Upper lobe of left lung (tissue), 6 donors: ENCODE data around the gene APOC1. TPM values are rescaled to one million over a fixed set of nuclear protein-coding genes. Genes with fewer than 3 reads are reported as not detected.
A peak's percentile ranks its signal among the peaks of the same experiment; 100 is the strongest.

ENCODE experiments used
- ATAC-seq, 2 donors: fragments of 200-7000 bp; cut with Tn5 transposase; one replicate each; pipeline ENCODE4 v1.9.1; 2022; ENCODE audit warnings: mild to moderate bottlenecking in 2 of 2, moderate library complexity in 2 of 2; ENCODE audit not compliant: low FRiP score in 2 of 2
- DNase-seq, 2 donors: peaks; one replicate each; pipeline ENCODE4 v3.0.0-alpha.2; 2019 to 2020
- H3K27ac ChIP-seq, 4 donors: fragments of 200-600 bp; sonication (generic); one replicate each; pipeline ENCODE4 v1.5.1; 2016 to 2019
- H3K27me3 ChIP-seq, 4 donors: fragments of 200-600 bp; sonication (generic); one replicate each; pipeline ENCODE4 v1.5.1; 2017 to 2019
- H3K36me3 ChIP-seq, 4 donors: fragments of 200-600 bp; sonication (generic); one replicate each; pipeline ENCODE4 v1.5.1; 2016 to 2019
- H3K4me1 ChIP-seq, 4 donors: fragments of 200-600 bp; sonication (generic); one replicate each; pipeline ENCODE4 v1.5.1; 2018 to 2019
- H3K4me3 ChIP-seq, 4 donors: fragments of 200-600 bp; sonication (generic); one replicate each; pipeline ENCODE4 v1.5.1; 2017 to 2019; ENCODE audit warnings: mild to moderate bottlenecking in 2 of 4, moderate library complexity in 1 of 4
- H3K9me3 ChIP-seq, 4 donors: fragments of 200-600 bp; sonication (generic); one replicate each; pipeline ENCODE4 v1.5.1; 2018 to 2019
- EP300 ChIP-seq, 4 donors: sonication (generic); formaldehyde crosslinking; IDR thresholded peaks; one replicate each; pipeline ENCODE4 v1.5.1; 2017; ENCODE audit warnings: antibody characterized with exemption in 4 of 4, control low read depth in 2 of 4
- POLR2A ChIP-seq, 4 donors: fragments of 450-650 bp; IDR thresholded peaks; one replicate each; pipeline ENCODE4 v1.5.1; 2016 to 2017; ENCODE audit warnings: antibody characterized with exemption in 4 of 4, mild to moderate bottlenecking in 2 of 4
- POLR2AphosphoS5 ChIP-seq, 2 donors: sonication (generic); formaldehyde crosslinking; IDR thresholded peaks; one replicate each; pipeline ENCODE4 v1.5.1; 2017; ENCODE audit warnings: antibody characterized with exemption in 2 of 2
- WGBS, 2 donors: methylation state at CpG; one replicate each; pipeline ENCODE4 v1.1.5; 2017 to 2018; 5-methylcytosine and 5-hydroxymethylcytosine counted together
- total RNA-seq, 6 donors: library from RNA; depleted of rRNA in 4 of 6; stranded (reverse); fragments of >200 nt in 4 of 6; gene quantifications; one replicate each; pipeline versions ENCODE4 v1.1.0 to v1.2.1, GENCODE V29; 2016 to 2021
- TF ChIP-seq, protein P1 (sequence below), 6 experiments: fragments of 450-650 bp in 4 of 6; fragments of 200-600 bp in 2 of 6; sonication (generic) in 2 of 6; IDR thresholded peaks; one replicate each; pipeline ENCODE4 v1.5.1; 2016 to 2019; ENCODE audit warnings: antibody characterized with exemption in 6 of 6
- donor health status: DM: no; HTN: no; CAD: no; lungs with moderate emphysema.
- donor health status: DM: no; HTN: yes; CAD: no; lungs with severe emphysema.

The APOC1 gene
- total RNA-seq, 6 donors from 2014 or later = 186 to 754 (median 527) TPM

DNA sequence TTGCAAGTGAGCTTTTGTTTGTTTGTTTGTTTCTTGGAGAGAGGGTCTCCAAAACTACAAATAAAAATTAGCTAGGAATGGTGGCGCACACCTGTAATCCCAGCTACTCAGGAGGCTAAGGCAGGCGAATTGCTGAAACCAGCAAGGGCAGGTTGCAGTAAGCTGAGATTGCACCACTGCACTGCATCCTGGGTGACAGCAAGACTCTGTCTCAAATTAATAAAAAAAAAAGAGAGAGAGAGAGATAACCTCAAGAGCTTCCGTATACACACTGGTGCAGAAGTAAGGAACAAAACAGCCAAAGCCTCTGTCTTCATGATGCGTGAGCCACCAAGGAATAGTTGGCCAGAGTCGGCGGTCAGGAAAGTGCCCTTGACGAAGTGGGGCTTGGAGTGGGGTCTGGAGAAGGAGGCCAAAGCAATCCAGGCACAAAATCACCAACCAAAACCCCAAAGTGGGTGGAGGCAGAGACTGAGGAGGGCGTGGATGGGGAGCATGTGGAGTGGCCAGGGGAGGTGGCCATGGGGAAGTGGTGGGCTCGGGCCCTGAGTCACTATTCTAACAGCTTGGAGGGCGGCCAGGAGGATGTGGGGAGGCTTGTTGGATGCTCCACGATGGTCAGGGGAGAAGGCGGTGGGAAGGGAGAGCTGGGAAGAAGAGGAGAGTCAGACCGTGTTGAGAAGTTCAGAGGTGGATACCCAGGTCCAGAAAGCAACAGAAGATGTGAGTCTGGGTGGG lies 44.5 kb upstream of the APOC1 start:
- WGBS, 2 donors = 62 to 68% methylated on average over 13 of the region's 13 CpGs
- ATAC-seq = peak; percentile 60 to 62
- no peak overlapping the region for H3K4me3 ChIP-seq
- no peaks in the 10 kb centered on the region for H3K9me3 ChIP-seq
- H3K27me3 ChIP-seq = no peaks in the 10 kb centered on the region
- peaks cover 24 to 76% (median 45%) of the 10 kb centered on the region in 4 donors for H3K36me3 ChIP-seq
- peaks cover 0 to 6% (median 0%) of the 10 kb centered on the region in 4 donors for H3K4me1 ChIP-seq
- peak in 1 of 2 donors; percentile 65 for DNase-seq
- TF ChIP-seq POLR2AphosphoS5 (IDR thresholded peaks at IDR 0.05) = no peak
- TF ChIP-seq, protein P1, sequence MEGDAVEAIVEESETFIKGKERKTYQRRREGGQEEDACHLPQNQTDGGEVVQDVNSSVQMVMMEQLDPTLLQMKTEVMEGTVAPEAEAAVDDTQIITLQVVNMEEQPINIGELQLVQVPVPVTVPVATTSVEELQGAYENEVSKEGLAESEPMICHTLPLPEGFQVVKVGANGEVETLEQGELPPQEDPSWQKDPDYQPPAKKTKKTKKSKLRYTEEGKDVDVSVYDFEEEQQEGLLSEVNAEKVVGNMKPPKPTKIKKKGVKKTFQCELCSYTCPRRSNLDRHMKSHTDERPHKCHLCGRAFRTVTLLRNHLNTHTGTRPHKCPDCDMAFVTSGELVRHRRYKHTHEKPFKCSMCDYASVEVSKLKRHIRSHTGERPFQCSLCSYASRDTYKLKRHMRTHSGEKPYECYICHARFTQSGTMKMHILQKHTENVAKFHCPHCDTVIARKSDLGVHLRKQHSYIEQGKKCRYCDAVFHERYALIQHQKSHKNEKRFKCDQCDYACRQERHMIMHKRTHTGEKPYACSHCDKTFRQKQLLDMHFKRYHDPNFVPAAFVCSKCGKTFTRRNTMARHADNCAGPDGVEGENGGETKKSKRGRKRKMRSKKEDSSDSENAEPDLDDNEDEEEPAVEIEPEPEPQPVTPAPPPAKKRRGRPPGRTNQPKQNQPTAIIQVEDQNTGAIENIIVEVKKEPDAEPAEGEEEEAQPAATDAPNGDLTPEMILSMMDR (IDR thresholded peaks at IDR 0.05) = no peak
- no peak for TF ChIP-seq POLR2A (IDR thresholded peaks at IDR 0.05)
- no peak for TF ChIP-seq EP300 (IDR thresholded peaks at IDR 0.05)
- H3K27ac ChIP-seq = peak overlapping the region; percentile 44 to 68 (median 50)

DNA sequence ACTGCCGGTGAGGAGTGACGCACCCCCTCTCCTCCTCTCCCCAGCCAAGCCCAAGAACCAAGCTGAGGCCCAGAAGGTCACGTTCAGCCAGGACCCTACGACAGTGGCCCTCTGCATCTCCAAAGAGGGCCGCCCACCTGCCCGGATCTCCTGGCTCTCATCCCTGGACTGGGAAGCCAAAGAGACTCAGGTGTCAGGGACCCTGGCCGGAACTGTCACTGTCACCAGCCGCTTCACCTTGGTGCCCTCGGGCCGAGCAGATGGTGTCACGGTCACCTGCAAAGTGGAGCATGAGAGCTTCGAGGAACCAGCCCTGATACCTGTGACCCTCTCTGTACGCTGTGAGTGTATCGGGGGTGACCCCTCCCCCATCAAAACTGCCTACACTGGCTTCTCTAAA lies 42.6 kb upstream of the APOC1 start:
- H3K27ac ChIP-seq = no peak overlapping the region
- DNase-seq (no peak), ATAC-seq (no peak)
- peaks cover 24 to 76% (median 54%) of the 10 kb centered on the region in 4 donors for H3K36me3 ChIP-seq
- TF ChIP-seq POLR2A (IDR thresholded peaks at IDR 0.05) = no peak
- no peak for TF ChIP-seq POLR2AphosphoS5 (IDR thresholded peaks at IDR 0.05)
- TF ChIP-seq EP300 (IDR thresholded peaks at IDR 0.05) = no peak
- TF ChIP-seq, protein P1 (IDR thresholded peaks at IDR 0.05) = no peak
- H3K9me3 ChIP-seq = no peaks in the 10 kb centered on the region
- 90 to 97% methylated on average over 8 to 13 of the region's 14 CpGs for WGBS, 2 donors
- H3K4me3 ChIP-seq = no peak overlapping the region
- H3K4me1 ChIP-seq = peaks cover 0 to 6% (median 0%) of the 10 kb centered on the region in 4 donors
- no peaks in the 10 kb centered on the region for H3K27me3 ChIP-seq

DNA sequence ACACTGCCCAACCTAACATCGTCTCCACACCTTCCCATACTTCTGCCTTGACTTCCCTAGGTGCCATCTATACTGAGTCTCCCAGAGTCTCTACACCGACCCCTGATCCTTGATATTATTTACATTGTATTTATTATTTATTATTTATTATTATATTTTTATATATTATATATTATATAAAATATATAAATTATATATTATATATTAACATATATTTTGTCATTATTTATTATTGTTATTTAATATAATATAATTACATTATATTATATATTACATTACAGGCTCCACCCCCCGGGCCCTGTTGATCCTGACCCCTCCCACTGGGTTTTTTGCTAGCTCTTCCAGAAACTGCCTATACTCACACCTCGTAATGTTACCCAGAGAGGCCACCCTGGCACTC lies 41.7 kb upstream of the APOC1 start:
- H3K36me3 ChIP-seq = peaks cover 29 to 79% (median 57%) of the 10 kb centered on the region in 4 donors
- no peaks in the 10 kb centered on the region for H3K9me3 ChIP-seq
- H3K27me3 ChIP-seq = no peaks in the 10 kb centered on the region
- H3K4me1 ChIP-seq = peaks cover 0 to 6% (median 0%) of the 10 kb centered on the region in 4 donors
- WGBS, 2 donors = 87 to 95% methylated on average over 4 of the region's 4 CpGs
- no peak overlapping the region for H3K27ac ChIP-seq
- H3K4me3 ChIP-seq = no peak overlapping the region
- no peak for DNase-seq
- ATAC-seq = no peak
- TF ChIP-seq, protein P1 (IDR thresholded peaks at IDR 0.05) = no peak
- TF ChIP-seq POLR2A (IDR thresholded peaks at IDR 0.05) (no peak), EP300 (IDR thresholded peaks at IDR 0.05) (no peak), POLR2AphosphoS5 (IDR thresholded peaks at IDR 0.05) (no peak)

DNA sequence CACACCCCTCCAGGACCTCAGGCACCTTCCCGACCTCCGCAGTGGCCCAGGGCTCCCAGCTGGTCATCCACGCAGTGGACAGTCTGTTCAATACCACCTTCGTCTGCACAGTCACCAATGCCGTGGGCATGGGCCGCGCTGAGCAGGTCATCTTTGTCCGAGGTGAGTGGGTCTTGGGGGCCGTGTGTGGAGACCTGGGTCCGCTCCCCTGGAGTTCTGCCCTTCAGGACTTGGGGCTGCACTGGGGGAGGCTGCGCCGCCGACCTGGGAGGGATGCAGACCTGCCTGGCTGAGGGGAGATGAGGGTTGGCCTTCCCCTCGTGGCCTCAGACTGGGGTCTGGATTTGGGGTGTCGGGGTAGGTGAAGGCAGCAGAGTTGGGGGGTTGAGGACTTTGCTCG lies 40.1 kb upstream of the APOC1 start:
- H3K36me3 ChIP-seq = peaks cover 29 to 87% (median 65%) of the 10 kb centered on the region in 4 donors
- no peak for ATAC-seq
- no peak for TF ChIP-seq EP300 (IDR thresholded peaks at IDR 0.05)
- TF ChIP-seq POLR2AphosphoS5 (IDR thresholded peaks at IDR 0.05) = no peak
- TF ChIP-seq POLR2A (IDR thresholded peaks at IDR 0.05) = no peak
- TF ChIP-seq, protein P1 (IDR thresholded peaks at IDR 0.05) = no peak
- H3K4me1 ChIP-seq = peaks cover 0 to 6% (median 0%) of the 10 kb centered on the region in 4 donors
- no peak overlapping the region for H3K27ac ChIP-seq
- no peak for DNase-seq
- no peaks in the 10 kb centered on the region for H3K9me3 ChIP-seq
- H3K4me3 ChIP-seq = no peak overlapping the region
- WGBS, 2 donors = 90 to 96% methylated on average over 4 to 8 of the region's 16 CpGs
- H3K27me3 ChIP-seq = no peaks in the 10 kb centered on the region
